OCI-LY3 (cell line): ENCODE data around the gene SCNN1G.

Experiments used
- EZH2phosphoT487 ChIP-seq: fragments of 200-600 bp; shearing (Covaris generic); IDR thresholded peaks from 2 replicates; pipeline ENCODE4 v1.6.1; 2018; ENCODE audit warnings: antibody characterized with exemption, mixed run types, low read depth
- TF ChIP-seq, protein P1 (sequence below): fragments of 200-600, 300-600 bp; sonication (generic); IDR thresholded peaks from 2 replicates; pipeline ENCODE4 v1.5.1; 2014; ENCODE audit warnings: antibody characterized with exemption, low read length, low read depth

DNA sequence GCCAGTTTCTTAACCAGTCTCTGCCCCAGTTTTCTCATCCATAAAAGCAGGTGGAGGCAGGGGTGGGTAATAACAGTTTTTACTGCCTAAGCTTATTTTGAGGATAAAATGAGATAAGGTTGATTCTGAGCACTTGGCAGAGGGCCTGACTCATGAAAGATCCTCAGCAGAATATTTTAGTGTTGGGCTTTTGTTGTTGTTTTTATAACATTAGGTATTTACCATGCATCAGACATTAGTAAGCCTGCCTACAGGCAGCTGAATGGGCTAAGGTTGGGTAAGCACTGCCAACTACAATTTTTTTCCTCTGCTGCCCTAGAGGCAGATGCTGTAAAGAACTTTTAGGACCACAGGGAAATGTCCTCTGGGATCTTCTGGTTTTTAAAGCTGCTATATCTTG is 43.1 kb downstream of the SCNN1G start:
- TF ChIP-seq, protein P1, sequence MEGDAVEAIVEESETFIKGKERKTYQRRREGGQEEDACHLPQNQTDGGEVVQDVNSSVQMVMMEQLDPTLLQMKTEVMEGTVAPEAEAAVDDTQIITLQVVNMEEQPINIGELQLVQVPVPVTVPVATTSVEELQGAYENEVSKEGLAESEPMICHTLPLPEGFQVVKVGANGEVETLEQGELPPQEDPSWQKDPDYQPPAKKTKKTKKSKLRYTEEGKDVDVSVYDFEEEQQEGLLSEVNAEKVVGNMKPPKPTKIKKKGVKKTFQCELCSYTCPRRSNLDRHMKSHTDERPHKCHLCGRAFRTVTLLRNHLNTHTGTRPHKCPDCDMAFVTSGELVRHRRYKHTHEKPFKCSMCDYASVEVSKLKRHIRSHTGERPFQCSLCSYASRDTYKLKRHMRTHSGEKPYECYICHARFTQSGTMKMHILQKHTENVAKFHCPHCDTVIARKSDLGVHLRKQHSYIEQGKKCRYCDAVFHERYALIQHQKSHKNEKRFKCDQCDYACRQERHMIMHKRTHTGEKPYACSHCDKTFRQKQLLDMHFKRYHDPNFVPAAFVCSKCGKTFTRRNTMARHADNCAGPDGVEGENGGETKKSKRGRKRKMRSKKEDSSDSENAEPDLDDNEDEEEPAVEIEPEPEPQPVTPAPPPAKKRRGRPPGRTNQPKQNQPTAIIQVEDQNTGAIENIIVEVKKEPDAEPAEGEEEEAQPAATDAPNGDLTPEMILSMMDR: no peak
- TF ChIP-seq EZH2phosphoT487: no peak
